HepG2 (cell line): ENCODE data around the gene GLG1. TPM values are rescaled to one million over a fixed set of nuclear protein-coding genes. Genes with fewer than 3 reads are reported as not detected.

Source experiments
- ARID5B ChIP-seq: IDR thresholded peaks from 2 replicates; pipeline ENCODE4 v1.4.0; 2020; ENCODE audit warnings: mild to moderate bottlenecking, missing genetic modification reagents
- CREM ChIP-seq, 2 experiments: sonication (generic) in 1 of 2; formaldehyde crosslinking in 1 of 2; IDR thresholded peaks; 2 replicates each; pipeline versions ENCODE4 v1.4.0 to v1.6.1; 2016 to 2020; ENCODE audit warnings: antibody characterized with exemption in 1 of 2, mild to moderate bottlenecking in 1 of 2, missing genetic modification reagents in 1 of 2
- DR1 ChIP-seq: sonication (generic); formaldehyde crosslinking; IDR thresholded peaks from 2 replicates; pipeline ENCODE4 v1.8.0; 2021; ENCODE audit warnings: mild to moderate bottlenecking, missing genetic modification reagents, inconsistent platforms
- EHMT2 ChIP-seq: fragments of 200-600 bp; sonication (generic); IDR thresholded peaks from 2 replicates; pipeline ENCODE4 v1.7.0; 2017; ENCODE audit warnings: antibody characterized with exemption, low read depth, low read length, borderline replicate concordance
- GABPA ChIP-seq, 2 experiments: IDR thresholded peaks; 2 replicates each; pipeline ENCODE4 v1.6.1; 2011 to 2016; ENCODE audit warnings: low read depth in 2 of 2, low read length in 1 of 2, missing biosample characterization in 1 of 2, missing genetic modification characterization in 1 of 2
- GATAD2A ChIP-seq: IDR thresholded peaks from 2 replicates; pipeline ENCODE4 v1.6.1; 2016
- GFI1 ChIP-seq: sonication (generic); formaldehyde crosslinking; IDR thresholded peaks from 2 replicates; pipeline ENCODE4 v1.5.0; 2020; ENCODE audit warnings: missing genetic modification reagents, mild to moderate bottlenecking, borderline replicate concordance
- GZF1 ChIP-seq: sonication (generic); formaldehyde crosslinking; IDR thresholded peaks from 2 replicates; pipeline ENCODE4 v1.5.1; 2020; ENCODE audit warnings: mild to moderate bottlenecking, missing genetic modification reagents
- HMG20B ChIP-seq: conservative IDR thresholded peaks from 2 replicates; pipeline ENCODE4 v1.6.1; 2016; ENCODE audit warnings: missing genetic modification reagents, missing compliant biosample characterization
- NFIB ChIP-seq: sonication (generic); formaldehyde crosslinking; IDR thresholded peaks from 2 replicates; pipeline ENCODE4 v1.9.0; 2021; ENCODE audit warnings: missing genetic modification reagents, mild to moderate bottlenecking, borderline replicate concordance
- NR2C2 ChIP-seq: sonication (generic); formaldehyde crosslinking; IDR thresholded peaks from 2 replicates; pipeline ENCODE4 v1.4.0; 2020; ENCODE audit warnings: missing genetic modification reagents, mild to moderate bottlenecking, moderate library complexity, borderline replicate concordance
- NRL ChIP-seq: sonication (generic); formaldehyde crosslinking; IDR thresholded peaks from 2 replicates; pipeline ENCODE4 v1.5.0; 2020; ENCODE audit warnings: missing genetic modification reagents, mild to moderate bottlenecking, moderate library complexity, borderline replicate concordance
- RCOR2 ChIP-seq: IDR thresholded peaks from 2 replicates; pipeline ENCODE4 v1.6.1; 2016; ENCODE audit warnings: missing biosample characterization, missing genetic modification reagents
- RXRB ChIP-seq: IDR thresholded peaks from 2 replicates; pipeline ENCODE4 v1.6.1; 2016; ENCODE audit warnings: borderline replicate concordance, missing genetic modification reagents, missing compliant biosample characterization
- SIX1 ChIP-seq: sonication (generic); formaldehyde crosslinking; IDR thresholded peaks from 2 replicates; pipeline ENCODE4 v1.4.0; 2020; ENCODE audit warnings: missing genetic modification reagents, borderline replicate concordance
- TEAD3 ChIP-seq: optimal IDR thresholded peaks from 2 replicates; pipeline ENCODE3; 2016; ENCODE audit warnings: borderline replicate concordance
- ZNF687 ChIP-seq: sonication (generic); formaldehyde crosslinking; IDR thresholded peaks from 2 replicates; pipeline ENCODE4 v1.5.1; 2020; ENCODE audit warnings: mild to moderate bottlenecking, missing genetic modification reagents, moderate library complexity
- polyA plus RNA-seq, 8 experiments: library from polyadenylated mRNA; depleted of rRNA in 3 of 8; stranded (reverse) in 7 of 8; unstranded in 1 of 8; fragments of >200 nt; fragmentation: Illumina TruSeq in 4 of 8; extraction: Trizol in 4 of 8; gene quantifications; 2 replicates each; pipeline versions ENCODE4 v1.2.1 to v1.2.3, GENCODE V29; 2011 to 2016; ENCODE audit warnings: low read depth in 4 of 8, missing spikeins in 1 of 8, mixed read lengths in 1 of 8; ENCODE audit not compliant: insufficient read depth in 1 of 8
- total RNA-seq, 5 experiments: library from RNA; depleted of rRNA; stranded (reverse); fragments of >200 nt; fragmentation: Illumina TruSeq; extraction: Trizol; gene quantifications; 2 replicates each; pipeline ENCODE4 v1.2.3, GENCODE V29; 2016; ENCODE audit warnings: low read depth in 1 of 5
- TF ChIP-seq, protein P1 (sequence below): sonication (generic); formaldehyde crosslinking; IDR thresholded peaks from 2 replicates; pipeline ENCODE4 v1.5.0; 2020; ENCODE audit warnings: missing genetic modification reagents
- TF ChIP-seq, protein P2 (sequence below), 2 experiments: fragments of 450-650 bp in 1 of 2; sonication (generic) in 1 of 2; formaldehyde crosslinking; IDR thresholded peaks; 2 replicates each; pipeline versions ENCODE4 v1.5.0 to v1.8.0; 2020 to 2022; ENCODE audit warnings: mild to moderate bottlenecking in 1 of 2, missing genetic modification reagents in 1 of 2

The GLG1 gene
- total and polyA plus RNA-seq, 2 of the 13 experiments (the other 11 are each of a cell fraction or from before 2014, with no cell fraction given) = 87.7 to 141 TPM

DNA sequence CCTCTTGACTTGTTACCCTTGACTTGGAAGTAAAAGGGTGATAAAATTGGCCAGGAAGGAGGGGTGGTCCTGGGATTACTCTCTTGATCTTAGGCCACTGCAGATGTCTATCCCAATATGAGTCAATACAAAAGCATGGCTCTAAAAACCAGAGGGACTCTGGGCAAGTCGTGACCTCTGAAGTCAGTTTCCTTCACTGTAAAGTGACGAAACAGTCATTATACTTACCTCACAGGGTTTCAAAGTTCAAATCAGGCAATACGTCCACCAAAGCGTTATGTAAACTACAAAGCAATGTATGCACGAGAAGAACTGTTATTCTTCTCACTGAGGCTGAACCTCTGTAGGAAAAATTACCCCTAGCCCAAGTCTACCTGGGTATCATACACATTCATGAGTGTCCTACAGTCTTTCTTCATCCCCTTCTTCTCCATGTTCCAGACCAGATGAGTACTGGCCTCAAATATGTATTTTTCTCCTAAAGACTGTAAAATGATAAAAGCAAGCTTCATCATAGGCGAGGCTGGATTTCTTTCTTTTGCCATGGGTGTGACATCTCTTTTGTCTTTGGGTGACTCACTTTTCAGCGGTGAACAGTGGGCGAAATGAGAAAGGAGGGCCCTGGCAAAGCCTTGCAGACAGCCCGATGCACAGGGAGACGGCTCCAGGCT, 151.2 kb downstream of the GLG1 start (continued):
- TF ChIP-seq, protein P1, sequence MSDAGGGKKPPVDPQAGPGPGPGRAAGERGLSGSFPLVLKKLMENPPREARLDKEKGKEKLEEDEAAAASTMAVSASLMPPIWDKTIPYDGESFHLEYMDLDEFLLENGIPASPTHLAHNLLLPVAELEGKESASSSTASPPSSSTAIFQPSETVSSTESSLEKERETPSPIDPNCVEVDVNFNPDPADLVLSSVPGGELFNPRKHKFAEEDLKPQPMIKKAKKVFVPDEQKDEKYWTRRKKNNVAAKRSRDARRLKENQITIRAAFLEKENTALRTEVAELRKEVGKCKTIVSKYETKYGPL = peak; percentile 82; the same call in 1 of the 2 replicates
- no peak for TF ChIP-seq GABPA (IDR thresholded peaks at IDR 0.05; ENCODE audit: low read depth, low read length)
- TF ChIP-seq GABPA (CRISPR knock-in tag; IDR thresholded peaks at IDR 0.05; ENCODE audit: low read depth) = no peak
- no peak for TF ChIP-seq GZF1
- peak; percentile 84; the same call in 1 of the 2 replicates for TF ChIP-seq RXRB (CRISPR knock-in tag)
- TF ChIP-seq NRL = no peak
- no peak for TF ChIP-seq SIX1 (CRISPR knock-in tag)
- peak; percentile 55 for TF ChIP-seq CREM (IDR thresholded peaks at IDR 0.05)
- no peak for TF ChIP-seq CREM (CRISPR knock-in tag; IDR thresholded peaks at IDR 0.05)
- TF ChIP-seq ARID5B (CRISPR knock-in tag) = peak; percentile 82
- peak; percentile 91 for TF ChIP-seq GATAD2A (CRISPR knock-in tag)
- TF ChIP-seq DR1 (CRISPR knock-in tag) = no peak
- peak; percentile 80; the same call in 1 of the 2 replicates for TF ChIP-seq RCOR2 (CRISPR knock-in tag)
- no peak for TF ChIP-seq NFIB (CRISPR knock-in tag)
- TF ChIP-seq, protein P2, sequence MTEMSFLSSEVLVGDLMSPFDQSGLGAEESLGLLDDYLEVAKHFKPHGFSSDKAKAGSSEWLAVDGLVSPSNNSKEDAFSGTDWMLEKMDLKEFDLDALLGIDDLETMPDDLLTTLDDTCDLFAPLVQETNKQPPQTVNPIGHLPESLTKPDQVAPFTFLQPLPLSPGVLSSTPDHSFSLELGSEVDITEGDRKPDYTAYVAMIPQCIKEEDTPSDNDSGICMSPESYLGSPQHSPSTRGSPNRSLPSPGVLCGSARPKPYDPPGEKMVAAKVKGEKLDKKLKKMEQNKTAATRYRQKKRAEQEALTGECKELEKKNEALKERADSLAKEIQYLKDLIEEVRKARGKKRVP (CRISPR knock-in tag; IDR thresholded peaks at IDR 0.05) = peak in 1 of 2 experiments; percentile 93; a peak in 2 of 4 replicates
- TF ChIP-seq HMG20B (CRISPR knock-in tag) = 0 out of 2 replicates have a peak, but pooled peaks have one; percentile 21
- no peak for TF ChIP-seq EHMT2
- TF ChIP-seq ZNF687 (CRISPR knock-in tag) = 0 out of 2 replicates have a peak, but pooled peaks have one; percentile 21
- TF ChIP-seq NR2C2 (CRISPR knock-in tag) = peak; percentile 83
- TF ChIP-seq GFI1 (CRISPR knock-in tag) = no peak
- TF ChIP-seq TEAD3 (CRISPR knock-in tag) = peak; percentile 23
